HG02759 (cell line): ENCODE results near the gene PCP2.

Experiments used
- ATAC-seq: cut with Tn5 transposase; IDR thresholded peaks from one replicate; pipeline ENCODE4 v1.9.1; 2021; ENCODE audit warnings: mild to moderate bottlenecking, moderate library complexity; ENCODE audit not compliant: unreplicated experiment

Gene PCP2

DNA sequence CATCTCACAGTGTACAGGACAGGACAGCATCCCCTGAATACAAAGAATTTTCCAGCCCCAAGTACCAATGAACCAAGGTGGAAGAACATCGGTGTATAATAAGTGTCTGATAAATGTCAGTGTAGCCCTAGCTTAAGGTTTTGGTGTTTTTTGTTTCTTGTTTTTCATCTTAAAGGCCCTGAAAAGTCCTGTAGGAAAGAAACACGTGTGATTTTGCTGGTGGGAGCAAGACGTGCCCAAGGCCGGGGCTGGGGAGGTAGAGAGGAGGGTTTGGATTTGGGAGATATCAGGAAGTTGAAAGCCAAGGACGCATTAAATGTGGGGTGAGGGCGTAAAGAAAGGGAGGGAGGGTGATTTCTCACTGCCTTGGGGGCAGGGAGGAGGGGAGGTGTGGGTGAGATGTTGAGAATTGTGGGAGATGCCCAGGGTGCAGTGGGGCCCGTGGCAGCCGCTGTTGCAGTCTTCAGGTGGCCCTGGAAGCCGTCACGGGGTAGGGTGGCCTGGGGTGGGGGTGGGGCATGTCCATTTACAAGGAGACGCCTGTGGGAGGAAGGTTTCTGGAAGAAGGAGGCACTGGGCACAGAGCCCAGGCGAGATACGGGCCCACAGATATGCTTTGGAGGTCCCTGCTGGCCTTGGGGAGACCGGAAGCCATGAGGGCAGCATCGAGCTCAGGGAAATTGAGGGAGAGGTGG is 31.1 kb downstream of the PCP2 start:
- no peak for ATAC-seq

DNA sequence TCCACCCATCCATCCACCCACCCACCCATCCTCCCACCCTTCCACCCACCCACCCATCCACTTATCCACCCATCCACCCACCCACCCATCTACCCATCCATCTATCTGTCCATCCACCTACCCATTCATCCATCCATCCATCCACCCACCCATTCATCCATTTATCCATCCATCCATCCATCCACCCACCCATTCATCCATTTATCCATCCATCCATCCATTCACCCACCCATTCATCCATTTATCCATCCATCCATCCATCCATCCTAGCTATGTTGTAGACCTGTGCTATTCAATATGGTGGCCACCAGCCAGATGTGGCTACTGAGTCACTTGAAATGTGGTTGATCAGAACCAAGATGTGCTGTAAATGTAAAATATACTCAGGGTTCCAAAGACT is 32.8 kb downstream of the PCP2 start:
- ATAC-seq, result no peak

DNA sequence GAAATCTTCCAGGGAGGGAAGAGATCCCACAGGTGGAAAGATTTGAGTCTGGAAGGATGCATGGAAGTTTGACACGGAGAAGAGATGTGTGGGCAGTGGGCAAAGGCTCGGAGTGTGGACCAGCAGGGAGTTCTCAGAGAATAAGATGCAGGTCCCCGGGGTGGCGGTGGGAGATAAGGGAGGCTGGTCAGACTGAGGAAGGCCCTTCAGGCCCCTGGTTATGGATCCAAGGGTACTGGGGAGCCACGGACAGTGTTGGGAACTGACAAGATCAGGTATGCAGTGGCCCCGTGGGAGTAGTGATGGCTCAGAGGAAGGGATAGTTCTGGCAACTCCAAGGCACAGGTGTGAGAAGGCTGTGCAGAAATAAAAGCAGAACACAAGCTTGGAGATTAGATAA is 35.3 kb downstream of the PCP2 start:
- no peak for ATAC-seq

DNA sequence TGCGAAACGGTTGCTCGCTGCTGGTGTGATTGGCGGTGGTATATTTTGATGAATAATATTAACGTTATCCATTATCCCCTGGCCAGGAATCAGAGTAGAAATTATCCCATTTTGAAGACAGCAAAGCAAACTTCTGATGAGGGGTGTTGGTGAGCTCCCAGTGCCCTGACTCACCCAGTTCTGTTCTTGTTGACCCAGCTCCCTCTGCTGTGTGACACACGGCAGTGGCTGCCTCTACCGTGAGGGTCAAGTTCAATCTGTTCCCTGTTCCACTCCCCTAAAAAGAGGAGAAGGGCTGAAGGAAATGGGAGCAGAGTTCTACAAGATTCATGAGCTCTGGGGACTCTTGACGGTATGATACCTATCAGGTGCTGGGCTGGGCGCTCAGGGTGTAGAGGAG is 35.8 kb downstream of the PCP2 start:
- no peak for ATAC-seq

DNA sequence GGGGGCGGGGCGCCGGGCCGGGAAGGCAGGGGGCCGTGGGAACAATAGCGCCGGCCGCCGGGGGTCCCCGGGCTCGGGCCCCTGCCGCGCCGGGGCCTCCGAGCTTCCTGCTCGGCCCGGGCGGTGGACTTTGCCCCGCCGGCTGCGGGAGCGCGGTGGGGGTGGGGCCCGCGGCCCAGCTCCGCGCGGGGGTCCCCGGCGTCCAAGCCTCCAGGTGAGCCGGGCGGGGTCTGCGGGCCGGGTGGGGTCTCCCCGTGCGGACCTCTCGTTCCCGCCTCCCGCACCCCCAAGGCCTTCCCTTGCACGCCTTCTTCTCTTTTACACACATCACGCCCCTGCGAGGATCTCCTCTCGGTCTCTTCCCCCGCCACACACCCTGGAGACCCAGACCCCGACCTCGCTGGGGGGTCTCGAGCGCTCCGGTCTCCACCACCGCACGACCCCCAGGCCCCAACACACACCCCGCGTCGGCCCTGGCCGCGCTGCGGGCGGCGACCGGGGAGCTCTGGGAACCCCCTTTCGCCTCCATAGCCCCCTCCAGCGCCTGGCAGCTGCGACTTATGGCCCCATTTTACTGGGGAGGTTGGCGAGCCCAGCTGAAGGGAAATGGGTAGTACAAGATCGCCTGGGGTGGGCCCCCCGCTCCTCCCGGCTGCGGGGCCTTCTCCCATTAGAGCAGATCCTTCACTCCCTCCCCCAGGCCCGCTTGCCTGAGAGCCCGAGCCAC is 37.1 kb downstream of the PCP2 start:
- peak; percentile 15 for ATAC-seq

DNA sequence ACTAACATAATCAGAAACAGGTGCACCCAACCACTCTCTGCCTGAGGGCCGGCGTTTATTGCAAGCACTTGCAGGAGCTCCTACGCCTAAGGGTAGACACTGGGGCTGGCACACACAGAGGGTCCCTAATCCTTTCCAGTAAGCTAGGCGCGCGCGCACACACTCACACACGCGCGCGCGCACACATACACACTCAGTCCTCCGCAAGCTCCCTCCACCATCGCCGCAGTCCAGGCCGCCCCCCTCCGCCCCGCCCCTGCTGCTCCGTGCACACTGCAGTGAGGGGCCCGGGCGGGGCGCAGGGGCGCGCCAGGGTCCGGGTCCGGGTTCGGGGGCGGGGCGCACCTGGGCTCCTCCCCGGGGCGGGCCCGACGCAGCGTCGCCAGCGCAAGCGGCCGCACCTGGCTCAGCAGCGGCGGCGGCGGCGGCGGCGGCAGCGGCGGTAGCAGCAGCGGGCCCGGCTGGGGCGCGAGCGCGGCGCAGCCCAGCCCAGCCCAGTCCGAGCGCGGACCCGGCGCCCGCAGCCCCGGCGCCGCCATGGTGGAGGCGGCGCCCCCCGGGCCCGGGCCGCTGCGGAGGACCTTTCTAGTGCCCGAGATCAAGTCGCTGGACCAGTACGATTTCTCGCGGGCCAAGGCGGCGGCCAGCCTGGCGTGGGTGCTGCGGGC is 37.9 kb downstream of the PCP2 start, which contains the start of gene CAMSAP3:
Gene CAMSAP3 (plus strand): TSS at position 398 of the 668 bp plus-strand sequence. CDS start 140 bp downstream, at position 538.
- ATAC-seq, result peak; percentile 58

DNA sequence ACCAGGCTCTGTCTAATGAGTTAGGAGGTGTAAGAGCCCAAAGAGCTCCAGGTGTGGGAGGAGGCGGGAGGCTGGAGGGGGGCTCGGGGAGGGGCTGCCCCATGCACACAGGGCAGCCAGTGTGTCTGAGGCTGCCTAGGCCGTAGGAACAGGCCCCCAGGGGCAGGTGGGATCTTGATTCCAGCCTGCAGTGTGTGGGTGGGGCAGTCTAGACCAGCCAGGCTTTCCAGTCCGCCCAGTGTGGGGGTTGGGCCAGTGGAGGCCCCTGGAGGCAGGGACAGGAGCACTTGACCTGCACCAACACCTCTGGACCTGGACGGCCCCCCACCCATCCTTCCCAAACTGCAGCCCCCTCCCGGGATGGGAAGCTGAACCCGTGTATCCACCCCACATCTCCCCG is 43.3 kb downstream of the PCP2 start:
- no peak for ATAC-seq

DNA sequence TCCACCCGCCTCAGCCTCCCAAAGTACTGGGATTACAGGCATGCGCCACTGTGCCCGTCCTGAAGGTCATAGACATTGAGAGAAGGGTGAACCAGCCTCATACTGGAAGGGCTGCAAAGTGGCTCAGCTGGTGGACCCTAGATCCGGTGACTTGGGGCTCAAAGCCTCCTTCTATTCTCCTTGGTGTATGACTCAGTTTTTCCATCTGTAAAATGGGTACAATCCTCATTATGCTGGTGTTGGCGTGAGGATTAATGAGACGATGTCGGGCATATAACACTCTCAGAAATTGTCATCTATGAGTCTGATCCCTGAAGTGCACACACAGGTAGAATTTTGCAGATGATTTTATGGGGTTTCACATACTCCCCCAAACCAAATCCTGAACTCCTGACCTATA is 43.7 kb downstream of the PCP2 start:
- no peak for ATAC-seq

DNA sequence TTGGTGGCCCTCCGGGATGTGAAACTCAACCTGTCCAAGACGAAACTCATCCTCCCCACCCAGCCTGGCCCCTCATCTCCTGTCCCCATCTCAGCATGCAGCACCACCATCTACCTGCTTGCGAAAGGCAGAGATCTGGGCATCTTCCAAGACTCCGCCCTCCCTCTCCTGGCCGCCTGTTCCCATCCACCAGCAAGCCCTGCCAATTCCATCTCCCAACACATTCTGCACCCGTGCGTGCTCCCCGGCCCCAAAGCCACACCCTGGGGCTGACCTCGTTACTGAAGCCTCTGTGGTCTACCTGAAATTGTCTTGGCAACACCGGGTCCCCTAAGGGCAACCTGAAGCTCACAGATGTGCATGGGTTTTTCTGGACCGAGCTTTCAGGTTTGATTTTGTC is 51.1 kb downstream of the PCP2 start:
- no peak for ATAC-seq
